ENCODE measurements around the gene ALCAM.
A peak's percentile ranks its signal among the peaks of the same experiment; 100 is the strongest.

Gene ALCAM

DNA sequence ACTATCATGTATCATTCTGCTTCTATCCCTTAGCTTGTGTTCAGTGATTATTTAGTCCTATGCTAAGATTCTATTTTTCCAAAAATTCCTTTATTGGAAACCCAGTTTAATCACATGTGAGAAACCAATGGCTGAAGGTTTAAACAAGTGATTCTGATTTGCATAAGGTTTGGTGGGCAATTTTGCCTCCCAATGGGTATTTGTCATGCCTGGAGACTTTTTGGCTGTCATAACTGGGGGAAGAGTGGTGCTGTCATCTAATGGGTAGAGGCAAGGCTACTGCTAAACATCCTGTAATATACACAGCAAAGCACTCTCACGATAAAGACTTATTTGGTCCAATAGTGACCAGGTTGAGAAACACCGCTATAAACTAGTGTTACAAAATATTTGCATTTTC, 148.7 kb downstream of the ALCAM start:
- no peak overlapping the region for H3K4me3 Mint-ChIP-seq
- TF ChIP-seq, protein P1, sequence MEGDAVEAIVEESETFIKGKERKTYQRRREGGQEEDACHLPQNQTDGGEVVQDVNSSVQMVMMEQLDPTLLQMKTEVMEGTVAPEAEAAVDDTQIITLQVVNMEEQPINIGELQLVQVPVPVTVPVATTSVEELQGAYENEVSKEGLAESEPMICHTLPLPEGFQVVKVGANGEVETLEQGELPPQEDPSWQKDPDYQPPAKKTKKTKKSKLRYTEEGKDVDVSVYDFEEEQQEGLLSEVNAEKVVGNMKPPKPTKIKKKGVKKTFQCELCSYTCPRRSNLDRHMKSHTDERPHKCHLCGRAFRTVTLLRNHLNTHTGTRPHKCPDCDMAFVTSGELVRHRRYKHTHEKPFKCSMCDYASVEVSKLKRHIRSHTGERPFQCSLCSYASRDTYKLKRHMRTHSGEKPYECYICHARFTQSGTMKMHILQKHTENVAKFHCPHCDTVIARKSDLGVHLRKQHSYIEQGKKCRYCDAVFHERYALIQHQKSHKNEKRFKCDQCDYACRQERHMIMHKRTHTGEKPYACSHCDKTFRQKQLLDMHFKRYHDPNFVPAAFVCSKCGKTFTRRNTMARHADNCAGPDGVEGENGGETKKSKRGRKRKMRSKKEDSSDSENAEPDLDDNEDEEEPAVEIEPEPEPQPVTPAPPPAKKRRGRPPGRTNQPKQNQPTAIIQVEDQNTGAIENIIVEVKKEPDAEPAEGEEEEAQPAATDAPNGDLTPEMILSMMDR (IDR thresholded peaks at IDR 0.05): no peak
- no peaks in the 10 kb centered on the region for H3K27me3 Mint-ChIP-seq (ENCODE audit: low read depth, poor library complexity)
- no peak for DNase-seq
- H3K36me3 Mint-ChIP-seq (ENCODE audit: low read depth): peaks cover 1% of the 10 kb centered on the region
- no peak overlapping the region for H3K27ac Mint-ChIP-seq
- no peaks in the 10 kb centered on the region for H3K9me3 Mint-ChIP-seq
- H3K4me1 Mint-ChIP-seq: peaks cover 12% of the 10 kb centered on the region

DNA sequence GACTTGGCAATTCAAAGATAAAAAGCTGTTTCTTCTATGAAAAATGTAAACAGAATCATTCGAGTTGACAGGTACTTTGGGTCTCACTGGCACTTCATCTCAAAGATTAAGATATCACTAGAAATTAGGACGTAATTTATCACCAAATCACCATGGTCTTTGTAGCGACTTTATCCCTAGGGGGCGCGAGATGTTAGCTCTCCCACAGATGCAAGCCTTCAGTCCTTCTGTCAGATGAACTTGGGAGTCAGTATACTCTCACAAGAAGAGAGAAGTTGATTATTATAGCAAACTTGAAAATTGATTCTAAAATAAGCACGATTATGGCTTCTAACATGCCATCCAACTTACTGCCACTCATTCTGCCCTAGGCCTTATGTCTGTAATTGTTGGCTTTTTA, 150.3 kb downstream of the ALCAM start:
- TF ChIP-seq, protein P1 (IDR thresholded peaks at IDR 0.05): peak; percentile 23
- H3K36me3 Mint-ChIP-seq (ENCODE audit: low read depth): peaks cover 13% of the 10 kb centered on the region
- peak; percentile 5 for DNase-seq
- no peaks in the 10 kb centered on the region for H3K9me3 Mint-ChIP-seq
- no peaks in the 10 kb centered on the region for H3K27me3 Mint-ChIP-seq (ENCODE audit: low read depth, poor library complexity)
- H3K4me1 Mint-ChIP-seq: peaks cover 12% of the 10 kb centered on the region
- H3K27ac Mint-ChIP-seq: no peak overlapping the region
- no peak overlapping the region for H3K4me3 Mint-ChIP-seq

DNA sequence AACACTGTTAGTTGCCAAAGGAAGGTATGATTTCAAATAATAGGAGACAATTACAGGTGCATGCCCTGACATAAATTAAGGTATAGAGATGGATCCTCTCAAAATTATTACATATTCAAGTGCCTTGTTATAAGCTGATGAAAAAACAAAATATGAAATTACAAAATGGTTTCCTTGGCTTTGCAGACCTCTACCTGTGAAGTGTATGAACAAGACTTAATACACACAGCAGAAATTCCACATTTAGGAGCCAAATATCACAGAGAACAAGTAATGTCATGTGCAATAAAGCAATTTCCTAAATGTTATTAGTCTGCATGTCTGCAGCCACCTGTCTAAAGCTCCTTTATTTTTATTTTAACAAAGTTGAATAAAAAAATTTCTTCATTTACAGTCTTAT, 151.5 kb downstream of the ALCAM start:
- TF ChIP-seq, protein P1 (IDR thresholded peaks at IDR 0.05): no peak
- Mint-ChIP-seq H3K9me3 (no peaks in the 10 kb centered on the region), H3K27ac (no peak overlapping the region), H3K27me3 (ENCODE audit: low read depth, poor library complexity) (no peaks in the 10 kb centered on the region), H3K4me3 (no peak overlapping the region), H3K4me1 (peaks cover 12% of the 10 kb centered on the region), H3K36me3 (ENCODE audit: low read depth) (peaks cover 13% of the 10 kb centered on the region)
- DNase-seq: no peak

DNA sequence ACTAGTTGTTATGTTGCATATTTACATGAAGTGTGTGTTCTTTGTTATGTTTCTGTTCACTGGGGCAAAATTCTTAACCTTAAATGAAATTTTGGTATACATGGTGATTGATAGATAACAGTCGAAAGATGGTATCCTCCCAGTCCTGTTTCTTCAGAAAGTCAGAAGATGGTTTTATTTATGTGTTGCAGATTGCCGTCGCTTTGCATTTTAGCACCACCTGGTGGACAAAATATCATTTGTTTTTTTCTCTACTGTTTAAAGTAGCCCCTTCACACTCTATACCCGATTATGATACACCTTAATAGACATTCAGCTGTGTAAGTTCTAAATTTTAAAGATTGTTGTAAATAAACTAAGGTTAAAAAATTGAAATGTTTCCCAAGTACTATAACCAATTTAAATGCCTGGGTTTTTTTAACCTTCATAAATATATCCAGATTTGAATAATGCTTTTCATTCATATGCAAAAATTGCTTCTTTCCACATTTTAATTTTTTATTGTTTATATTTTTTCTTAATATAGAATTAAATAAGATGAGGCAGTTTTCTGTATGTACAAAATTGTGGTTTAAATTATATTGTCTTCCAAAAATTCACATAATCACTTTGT, 152.2 kb downstream of the ALCAM start:
- H3K27ac Mint-ChIP-seq: no peak overlapping the region

DNA sequence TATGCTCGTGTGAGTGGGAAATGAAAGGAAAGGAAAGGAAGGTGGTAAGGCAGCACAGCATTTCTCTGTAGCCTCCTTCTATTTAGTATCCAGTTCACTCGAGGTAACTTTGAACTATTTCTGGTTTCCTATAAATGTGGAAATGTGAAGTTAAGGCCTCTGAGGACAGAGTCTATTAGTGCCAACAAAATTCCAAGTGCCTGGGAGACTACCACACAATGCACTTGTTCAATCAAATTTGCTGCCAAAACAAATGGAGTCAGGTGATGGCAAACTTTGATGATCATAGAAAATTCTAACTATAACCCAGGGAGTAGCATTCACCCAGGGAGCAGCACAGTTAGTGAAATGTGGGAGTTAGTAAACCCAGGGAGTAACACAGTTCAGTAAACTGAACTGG, 155.1 kb downstream of the ALCAM start:
- no peaks in the 10 kb centered on the region for H3K9me3 Mint-ChIP-seq
- no peak for DNase-seq
- H3K36me3 Mint-ChIP-seq (ENCODE audit: low read depth): peaks cover 18% of the 10 kb centered on the region
- H3K27me3 Mint-ChIP-seq (ENCODE audit: low read depth, poor library complexity): no peaks in the 10 kb centered on the region
- H3K27ac Mint-ChIP-seq: peak overlapping the region; percentile 25
- peaks cover 28% of the 10 kb centered on the region for H3K4me1 Mint-ChIP-seq
- no peak overlapping the region for H3K4me3 Mint-ChIP-seq
- TF ChIP-seq, protein P1 (IDR thresholded peaks at IDR 0.05): no peak

More for the DNA sequence above, 152.2 kb downstream of the ALCAM start:
- Mint-ChIP-seq H3K27me3 (ENCODE audit: low read depth, poor library complexity) (no peaks in the 10 kb centered on the region), H3K36me3 (ENCODE audit: low read depth) (peaks cover 13% of the 10 kb centered on the region), H3K4me3 (no peak overlapping the region), H3K4me1 (peaks cover 12% of the 10 kb centered on the region), H3K9me3 (no peaks in the 10 kb centered on the region)
- TF ChIP-seq, protein P1 (IDR thresholded peaks at IDR 0.05): peak; percentile 67
- DNase-seq: peak; percentile 26

DNA sequence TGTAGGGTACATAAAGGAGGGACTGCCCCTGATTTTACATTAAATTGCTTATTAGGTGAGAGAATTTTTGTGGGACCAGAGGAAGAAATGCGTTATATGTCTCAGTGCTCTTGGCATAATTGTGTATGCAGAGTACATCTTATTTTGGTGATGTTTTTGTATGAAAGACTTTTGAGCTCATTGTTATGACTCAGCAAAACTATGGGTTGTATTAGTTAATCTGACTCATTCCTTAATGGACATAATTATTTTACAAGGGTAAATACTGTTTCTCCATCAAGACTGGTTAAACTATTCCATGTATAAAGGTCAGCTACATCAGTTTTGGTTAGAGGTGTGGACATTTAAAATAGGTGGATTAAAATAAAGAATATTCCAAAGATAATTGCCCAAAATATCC, 156.8 kb downstream of the ALCAM start:
- TF ChIP-seq, protein P1 (IDR thresholded peaks at IDR 0.05): no peak
- Mint-ChIP-seq H3K9me3 (no peaks in the 10 kb centered on the region), H3K4me1 (peaks cover 38% of the 10 kb centered on the region), H3K27me3 (ENCODE audit: low read depth, poor library complexity) (no peaks in the 10 kb centered on the region), H3K4me3 (no peak overlapping the region), H3K36me3 (ENCODE audit: low read depth) (peaks cover 18% of the 10 kb centered on the region), H3K27ac (no peak overlapping the region)
- no peak for DNase-seq
